ENCODE measurements around the gene NLRP1. TPM values are rescaled to one million over a fixed set of nuclear protein-coding genes. Genes with fewer than 3 reads are reported as not detected.

The NLRP1 gene
- total and polyA plus RNA-seq, 2 of the 13 experiments (the other 11 are each of a cell fraction or from before 2014, with no cell fraction given), result 3.4 to 3.7 TPM

DNA sequence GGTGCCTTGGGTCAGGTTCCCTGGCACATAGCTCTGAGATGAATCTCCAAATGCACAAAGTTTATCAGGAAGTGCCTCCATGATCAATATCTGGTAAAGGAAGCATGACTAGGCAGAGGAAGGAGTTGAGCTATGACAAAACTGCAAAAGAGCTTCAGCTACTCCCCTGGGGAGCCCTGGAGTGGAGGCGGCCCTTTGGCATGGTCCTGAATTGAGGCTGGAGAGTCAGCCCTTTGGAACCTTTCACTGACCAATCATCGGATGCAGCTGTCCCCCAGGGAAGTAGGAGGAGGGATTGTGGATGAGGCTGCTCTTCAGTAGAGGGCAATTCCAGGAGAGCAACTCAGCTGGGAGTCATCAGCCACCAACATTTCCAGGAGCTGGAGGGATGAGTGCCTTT is 46.1 kb upstream of the NLRP1 start:
- no peaks in the 10 kb centered on the region for H3K9me3 ChIP-seq (ENCODE audit: low read length)
- H3K9ac ChIP-seq (ENCODE audit: insufficient read depth, low read depth, low read length), result no peak overlapping the region
- intact Hi-C loops (cut with micrococcal nuclease; ENCODE audit: unreplicated experiment), result no loop called here
- CTCF ChIA-PET (ENCODE audit: low intra/inter-chr PET ratio, low total read pairs), result no interaction called here
- BruUV-seq (replicated peaks), result no TSS peak
- DNase-seq (ENCODE audit: low spot score), result no peak
- H4K20me1 ChIP-seq (ENCODE audit: insufficient read depth, low read length), result no peaks in the 10 kb centered on the region
- H3K27me3 ChIP-seq (ENCODE audit: control insufficient read depth in 1 of 2, insufficient read depth in 2 of 2, low read length in 2 of 2), result peaks cover 1 to 27% of the 10 kb centered on the region in 2 experiments; a peak in 3 of 5 replicates
- H3K4me1 ChIP-seq (ENCODE audit: insufficient read depth, low read length), result no peaks in the 10 kb centered on the region
- no peak overlapping the region for H3K27ac ChIP-seq (ENCODE audit: extremely low read length, insufficient read depth, low read length)
- H3K79me2 ChIP-seq (ENCODE audit: insufficient read depth, low read length), result no peaks in the 10 kb centered on the region
- 0% methylated on average over 2 of the region's 2 CpGs for WGBS (ENCODE audit: low lambda C conversion rate)
- in situ Hi-C loops (cut with HindIII; ENCODE audit: extremely low pct_ligation_motif_present, low pct_unique_long_range_greater_than_20kb), result no loop called here
- POLR2A ChIA-PET, result no interaction called here
- no peak for FAIRE-seq
- no peaks in the 10 kb centered on the region for H3K36me3 ChIP-seq (replicated peaks in 1 of 2; ENCODE audit: control insufficient read depth in 1 of 2, insufficient read depth in 2 of 2, low read length in 2 of 2)
- H3K4me3 ChIP-seq (replicated peaks in 1 of 3; ENCODE audit: insufficient read depth in 1 of 3, low read depth in 2 of 3, low read length in 3 of 3), result no peak overlapping the region
- TF ChIP-seq ZNF841 (CRISPR knock-in tag; IDR thresholded peaks at IDR 0.05; ENCODE audit: borderline replicate concordance), result no peak
- TF ChIP-seq, protein P1, sequence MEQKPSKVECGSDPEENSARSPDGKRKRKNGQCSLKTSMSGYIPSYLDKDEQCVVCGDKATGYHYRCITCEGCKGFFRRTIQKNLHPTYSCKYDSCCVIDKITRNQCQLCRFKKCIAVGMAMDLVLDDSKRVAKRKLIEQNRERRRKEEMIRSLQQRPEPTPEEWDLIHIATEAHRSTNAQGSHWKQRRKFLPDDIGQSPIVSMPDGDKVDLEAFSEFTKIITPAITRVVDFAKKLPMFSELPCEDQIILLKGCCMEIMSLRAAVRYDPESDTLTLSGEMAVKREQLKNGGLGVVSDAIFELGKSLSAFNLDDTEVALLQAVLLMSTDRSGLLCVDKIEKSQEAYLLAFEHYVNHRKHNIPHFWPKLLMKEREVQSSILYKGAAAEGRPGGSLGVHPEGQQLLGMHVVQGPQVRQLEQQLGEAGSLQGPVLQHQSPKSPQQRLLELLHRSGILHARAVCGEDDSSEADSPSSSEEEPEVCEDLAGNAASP (CRISPR knock-in tag; IDR thresholded peaks at IDR 0.05; ENCODE audit: borderline replicate concordance), result no peak
- no peak overlapping the region for H3K4me2 ChIP-seq (ENCODE audit: low read depth, low read length)
- ATAC-seq, result no peak
- no peak overlapping the region for H2AFZ ChIP-seq (ENCODE audit: low read length)

DNA sequence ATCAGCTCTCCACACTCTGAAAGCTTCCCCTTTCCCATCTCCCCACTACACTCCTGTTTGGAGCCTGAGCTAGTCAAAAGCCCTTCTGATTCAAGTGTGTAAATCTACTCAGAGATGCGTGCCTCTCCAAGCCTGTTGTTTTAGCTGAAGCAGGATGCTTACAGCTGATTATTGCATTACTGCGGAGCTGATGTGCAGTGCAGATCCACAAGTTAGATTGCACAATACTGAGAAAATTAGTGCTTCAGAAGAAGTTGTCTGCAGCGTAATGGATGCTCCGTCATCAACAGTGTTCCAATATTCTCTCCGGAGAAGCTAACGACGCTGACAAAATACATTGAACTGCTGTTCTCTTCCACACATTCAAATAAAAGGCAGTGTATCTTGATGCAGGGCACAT is 44.8 kb upstream of the NLRP1 start:
- H3K27me3 ChIP-seq (ENCODE audit: control insufficient read depth in 1 of 2, insufficient read depth in 2 of 2, low read length in 2 of 2), result peaks cover 1 to 24% of the 10 kb centered on the region in 2 experiments; a peak in 3 of 5 replicates
- intact Hi-C loops (cut with micrococcal nuclease; ENCODE audit: unreplicated experiment), result no loop called here
- POLR2A ChIA-PET, result no interaction called here

More for the DNA sequence above, 44.8 kb upstream of the NLRP1 start:
- Histone ChIP-seq H3K79me2 (ENCODE audit: insufficient read depth, low read length) (no peaks in the 10 kb centered on the region), H3K36me3 (replicated peaks in 1 of 2; ENCODE audit: control insufficient read depth in 1 of 2, insufficient read depth in 2 of 2, low read length in 2 of 2) (no peaks in the 10 kb centered on the region), H3K4me2 (ENCODE audit: low read depth, low read length) (no peak overlapping the region), H3K27ac (ENCODE audit: extremely low read length, insufficient read depth, low read length) (no peak overlapping the region), H2AFZ (ENCODE audit: low read length) (no peak overlapping the region), H3K4me3 (replicated peaks in 1 of 3; ENCODE audit: insufficient read depth in 1 of 3, low read depth in 2 of 3, low read length in 3 of 3) (no peak overlapping the region), H3K4me1 (ENCODE audit: insufficient read depth, low read length) (no peaks in the 10 kb centered on the region), H4K20me1 (ENCODE audit: insufficient read depth, low read length) (no peaks in the 10 kb centered on the region), H3K9me3 (ENCODE audit: low read length) (no peaks in the 10 kb centered on the region), H3K9ac (ENCODE audit: insufficient read depth, low read depth, low read length) (no peak overlapping the region)
- in situ Hi-C loops (cut with HindIII; ENCODE audit: extremely low pct_ligation_motif_present, low pct_unique_long_range_greater_than_20kb), result no loop called here
- CTCF ChIA-PET (ENCODE audit: low intra/inter-chr PET ratio, low total read pairs), result no interaction called here
- TF ChIP-seq CEBPB (IDR thresholded peaks at IDR 0.05; ENCODE audit: borderline replicate concordance, low read depth, low read length), result peak; percentile 68
- no peak for TF ChIP-seq ATAD3A (CRISPR knock-in tag; IDR thresholded peaks at IDR 0.05)
- TF ChIP-seq, protein P2, sequence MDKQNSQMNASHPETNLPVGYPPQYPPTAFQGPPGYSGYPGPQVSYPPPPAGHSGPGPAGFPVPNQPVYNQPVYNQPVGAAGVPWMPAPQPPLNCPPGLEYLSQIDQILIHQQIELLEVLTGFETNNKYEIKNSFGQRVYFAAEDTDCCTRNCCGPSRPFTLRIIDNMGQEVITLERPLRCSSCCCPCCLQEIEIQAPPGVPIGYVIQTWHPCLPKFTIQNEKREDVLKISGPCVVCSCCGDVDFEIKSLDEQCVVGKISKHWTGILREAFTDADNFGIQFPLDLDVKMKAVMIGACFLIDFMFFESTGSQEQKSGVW (CRISPR knock-in tag; IDR thresholded peaks at IDR 0.05; ENCODE audit: borderline replicate concordance), result no peak
- DNase-seq (ENCODE audit: low spot score) (no peak), ATAC-seq (no peak), FAIRE-seq (no peak)
- WGBS (ENCODE audit: low lambda C conversion rate), result 43% methylated on average over 7 of the region's 7 CpGs
- BruUV-seq (replicated peaks), result no TSS peak

All from HepG2 (cell line).